H1 (cell line): Measurements from ENCODE around the gene CLTCL1. TPM values are rescaled to one million over a fixed set of nuclear protein-coding genes. Genes with fewer than 3 reads are reported as not detected.

Experiments
- CTCF ChIA-PET: fragments of 300-600 bp; sonication (Branson Sonifier 250); formaldehyde crosslinking; loops from one replicate; lab custom pipeline; 2021; ENCODE audit not compliant: partially characterized antibody; lab: Charles Lee
- POLR2A ChIA-PET: fragments of 300-600 bp; sonication (Branson Sonifier 250); formaldehyde crosslinking; loops from one replicate; lab custom pipeline; 2021; ENCODE audit warnings: inconsistent platforms; ENCODE audit not compliant: partially characterized antibody; lab: Charles Lee
- DNase-seq, 2 experiments: peaks; one replicate each; pipeline versions ENCODE4 v3.0.0 to v3.0.0-alpha.2; 2010 to 2022; ENCODE audit warnings: low spot score in 2 of 2, low read depth in 1 of 2, mixed read lengths in 1 of 2
- FAIRE-seq: peaks from 2 replicates; lab custom pipeline; 2011; peaks lifted over from hg19 to GRCh38; lab: Jason Lieb, UNC
- H2AFZ ChIP-seq: 2 replicates; pipeline ENCODE4 v1.8.1; 2012; ENCODE audit warnings: low read length, inconsistent platforms
- H2AK5ac ChIP-seq: 2 replicates; pipeline ENCODE4 v1.6.1; 2013; ENCODE audit warnings: low read depth, low read length
- H2BK120ac ChIP-seq: replicated peaks from 2 replicates; pipeline ENCODE3; 2013; ENCODE audit warnings: low read depth, low read length, inconsistent platforms
- H2BK12ac ChIP-seq: 2 replicates; pipeline ENCODE4 v1.6.1; 2013; ENCODE audit warnings: low read depth, low read length
- H2BK15ac ChIP-seq: 2 replicates; pipeline ENCODE4 v1.6.1; 2013; ENCODE audit warnings: low read length
- H2BK20ac ChIP-seq: 2 replicates; pipeline ENCODE4 v1.6.1; 2013; ENCODE audit warnings: low read length
- H2BK5ac ChIP-seq: 2 replicates; pipeline ENCODE4 v1.6.1; 2013; ENCODE audit warnings: low read depth, low read length
- H3K14ac ChIP-seq: 2 replicates; pipeline ENCODE4 v1.6.1; 2013; ENCODE audit warnings: inconsistent platforms; ENCODE audit not compliant: insufficient read length
- H3K18ac ChIP-seq: 2 replicates; pipeline ENCODE4 v1.6.1; 2013; ENCODE audit warnings: low read length; ENCODE audit errors: extremely low read depth
- H3K23ac ChIP-seq: 2 replicates; pipeline ENCODE4 v1.6.1; 2013; ENCODE audit warnings: inconsistent platforms; ENCODE audit not compliant: insufficient read length
- H3K23me2 ChIP-seq: 2 replicates; pipeline ENCODE4 v1.6.1; 2013; ENCODE audit warnings: low read depth, low read length
- H3K27ac ChIP-seq: 2 replicates; pipeline ENCODE4 v1.6.1; 2011; ENCODE audit warnings: low read depth, low read length, inconsistent platforms
- H3K27me3 ChIP-seq, 4 experiments: replicated peaks in 1 of 4; 1 replicate in 1 of 4; 2 replicates in 3 of 4; pipeline versions ENCODE4 v1.6.1 to v1.8.1; 2011 to 2013; ENCODE audit warnings: low read length in 3 of 4, mild to moderate bottlenecking in 3 of 4, inconsistent platforms in 2 of 4, mixed read lengths in 2 of 4, moderate library complexity in 1 of 4; ENCODE audit not compliant: control insufficient read depth in 3 of 4, insufficient read depth in 3 of 4; ENCODE audit errors: extremely low read depth in 1 of 4
- H3K36me3 ChIP-seq, 4 experiments: 2 replicates each; pipeline versions ENCODE4 v1.6.1 to v1.8.1; 2011 to 2013; ENCODE audit warnings: mild to moderate bottlenecking in 4 of 4, low read length in 3 of 4, moderate library complexity in 2 of 4, control low read depth in 1 of 4, inconsistent platforms in 1 of 4; ENCODE audit not compliant: insufficient read depth in 4 of 4, control insufficient read depth in 2 of 4
- H3K4ac ChIP-seq: replicated peaks from 2 replicates; pipeline ENCODE3; 2013; ENCODE audit warnings: low read length, low read depth, mixed read lengths, inconsistent platforms; ENCODE audit not compliant: insufficient read length
- H3K4me1 ChIP-seq, 4 experiments: replicated peaks in 1 of 4; 1 replicate in 1 of 4; 2 replicates in 3 of 4; pipeline versions ENCODE4 v1.6.1 to v1.8.1; 2011 to 2013; ENCODE audit warnings: low read length in 3 of 4, inconsistent platforms in 2 of 4, mixed read lengths in 1 of 4; ENCODE audit not compliant: insufficient read depth in 4 of 4, control insufficient read depth in 3 of 4
- H3K4me2 ChIP-seq, 2 experiments: 2 replicates each; pipeline versions ENCODE4 v1.6.1 to v1.8.1; 2011 to 2013; ENCODE audit warnings: low read depth in 2 of 2, low read length in 2 of 2, control low read depth in 1 of 2, inconsistent platforms in 1 of 2, mild to moderate bottlenecking in 1 of 2; ENCODE audit not compliant: insufficient read depth in 1 of 2
- H3K4me3 ChIP-seq, 4 experiments: fragments of 200-600, 300-600 bp in 1 of 4; sonication (generic), shearing (Covaris generic), sonication (Bioruptor Twin) in 1 of 4; 2 replicates each; pipeline versions ENCODE4 v1.5.1 to v1.8.1; 2011 to 2016; ENCODE audit warnings: low read length in 4 of 4, low read depth in 3 of 4, control low read depth in 2 of 4, inconsistent platforms in 2 of 4, mild to moderate bottlenecking in 2 of 4, mixed read lengths in 1 of 4, moderate library complexity in 1 of 4; ENCODE audit not compliant: insufficient read depth in 2 of 4; ENCODE audit errors: extremely low read depth in 1 of 4
- H3K56ac ChIP-seq: replicated peaks from 2 replicates; pipeline ENCODE3; 2013; ENCODE audit warnings: low read depth, mild to moderate bottlenecking, mixed read lengths, low read length, inconsistent platforms; ENCODE audit not compliant: insufficient read length
- H3K79me1 ChIP-seq: 2 replicates; pipeline ENCODE4 v1.6.1; 2013; ENCODE audit warnings: low read depth, low read length, control low read depth
- H3K79me2 ChIP-seq, 2 experiments: 2 replicates each; pipeline versions ENCODE4 v1.6.1 to v1.8.1; 2012 to 2013; ENCODE audit warnings: low read length in 2 of 2, mild to moderate bottlenecking in 2 of 2, inconsistent platforms in 1 of 2; ENCODE audit not compliant: insufficient read depth in 2 of 2, control insufficient read depth in 1 of 2
- H3K9ac ChIP-seq, 4 experiments: replicated peaks in 1 of 4; 1 replicate in 1 of 4; 2 replicates in 3 of 4; pipeline versions ENCODE4 v1.6.1 to v1.8.1; 2011 to 2013; ENCODE audit warnings: low read depth in 3 of 4, low read length in 3 of 4, control low read depth in 2 of 4, mild to moderate bottlenecking in 2 of 4, moderate library complexity in 2 of 4, inconsistent platforms in 1 of 4; ENCODE audit errors: extremely low read depth in 1 of 4
- H3K9me3 ChIP-seq, 2 experiments: 2 replicates each; pipeline versions ENCODE4 v1.6.1 to v1.8.1; 2012 to 2013; ENCODE audit warnings: mild to moderate bottlenecking in 2 of 2, moderate library complexity in 2 of 2, control low read depth in 1 of 2, inconsistent platforms in 1 of 2, low read depth in 1 of 2, low read length in 1 of 2, mixed read lengths in 1 of 2; ENCODE audit not compliant: insufficient read depth in 2 of 2
- H4K20me1 ChIP-seq, 2 experiments: replicated peaks in 1 of 2; 2 replicates each; pipeline versions ENCODE3 to v1.8.1; 2011 to 2013; ENCODE audit warnings: inconsistent platforms in 2 of 2, low read length in 2 of 2, mild to moderate bottlenecking in 1 of 2; ENCODE audit not compliant: insufficient read depth in 2 of 2, control insufficient read depth in 1 of 2
- H4K5ac ChIP-seq: 2 replicates; pipeline ENCODE4 v1.6.1; 2013; ENCODE audit warnings: low read length, low read depth, mixed read lengths, inconsistent platforms; ENCODE audit not compliant: insufficient read length
- H4K8ac ChIP-seq: 2 replicates; pipeline ENCODE4 v1.8.0; 2013; ENCODE audit warnings: mild to moderate bottlenecking, moderate library complexity, low read length, inconsistent platforms; ENCODE audit not compliant: insufficient read depth; ENCODE audit errors: extremely low read depth
- H4K91ac ChIP-seq: replicated peaks from 2 replicates; pipeline ENCODE3; 2013; ENCODE audit warnings: low read length, mixed read lengths, inconsistent platforms; ENCODE audit not compliant: insufficient read length
- ASH2L ChIP-seq: fragments of 200-600, 300-600 bp; sonication (generic); IDR thresholded peaks from one replicate; pipeline ENCODE4 v1.7.1; 2017; ENCODE audit warnings: low read length
- HDAC2 ChIP-seq, 2 experiments: fragments of 300-600 bp in 1 of 2; sonication (generic) in 1 of 2; IDR thresholded peaks; 2 replicates each; pipeline ENCODE4 v1.6.1; 2011 to 2012; ENCODE audit warnings: low read depth in 2 of 2, low read length in 2 of 2, mild to moderate bottlenecking in 2 of 2, moderate library complexity in 2 of 2, borderline replicate concordance in 1 of 2, inconsistent platforms in 1 of 2
- POLR2A ChIP-seq, 2 experiments: IDR thresholded peaks; 1 replicate in 1 of 2; 2 replicates in 1 of 2; pipeline ENCODE4 v1.6.1; 2011; ENCODE audit warnings: low read depth in 2 of 2, low read length in 2 of 2, mild to moderate bottlenecking in 2 of 2; ENCODE audit errors: control extremely low read depth in 1 of 2
- SIN3A ChIP-seq, 2 experiments: IDR thresholded peaks in 1 of 2; conservative IDR thresholded peaks in 1 of 2; 2 replicates each; pipeline ENCODE4 v1.6.1; 2011 to 2012; ENCODE audit warnings: low read length in 2 of 2, improper control_type of control experiment in 1 of 2, low read depth in 1 of 2, mild to moderate bottlenecking in 1 of 2
- SP4 ChIP-seq: IDR thresholded peaks from 2 replicates; pipeline ENCODE4 v1.6.1; 2012; ENCODE audit warnings: low read length, inconsistent platforms
- SUZ12 ChIP-seq: fragments of 200-600 bp; sonication (generic); IDR thresholded peaks from 2 replicates; pipeline ENCODE4 v1.6.1; 2012; ENCODE audit warnings: mild to moderate bottlenecking, inconsistent platforms, low read length, moderate library complexity, mixed read lengths
- TAF7 ChIP-seq: optimal IDR thresholded peaks from 2 replicates; pipeline ENCODE3; 2011; ENCODE audit warnings: low read depth, mild to moderate bottlenecking, inconsistent platforms, low read length, moderate library complexity, borderline replicate concordance
- TCF12 ChIP-seq: IDR thresholded peaks from 2 replicates; pipeline ENCODE4 v1.6.1; 2011; ENCODE audit warnings: low read depth, mild to moderate bottlenecking, low read length
- TEAD4 ChIP-seq: IDR thresholded peaks from 2 replicates; pipeline ENCODE4 v1.6.1; 2012; ENCODE audit warnings: low read depth, low read length, inconsistent platforms, mixed read lengths
- WGBS, 2 experiments: shearing (Covaris generic) in 1 of 2; methylation state at CpG; one replicate each; pipeline versions ENCODE4 v1.1.6 to v1.1.7; 2013 to 2015; ENCODE audit warnings: low lambda C conversion rate in 2 of 2, mixed read lengths in 2 of 2, inconsistent platforms in 1 of 2, low coverage in 1 of 2, missing lambda C conversion rate in 1 of 2; ENCODE audit not compliant: insufficient replicate concordance in 2 of 2, insufficient coverage in 1 of 2, insufficient read length in 1 of 2; ENCODE audit errors: extremely low coverage in 1 of 2, missing lambda C conversion rate in 1 of 2; 5-methylcytosine and 5-hydroxymethylcytosine counted together
- polyA plus RNA-seq, 7 experiments: library from polyadenylated mRNA; depleted of rRNA in 3 of 7; stranded (reverse) in 5 of 7; unstranded in 2 of 7; fragments of >200 nt in 5 of 7; fragments of 200-250 nt in 2 of 7; gene quantifications; 1 replicate in 5 of 7; 2 replicates in 1 of 7; 4 replicates in 1 of 7; pipeline versions ENCODE4 v1.2.1 to v1.2.3, GENCODE V29; 2011 to 2013; ENCODE audit warnings: missing spikeins in 2 of 7, mixed read lengths in 2 of 7
- total RNA-seq: library from RNA; stranded (reverse); fragmentation: NEBNext Ultra II Directional; extraction: Animal tissue kit (Norgen Biotek cat#: 25700); gene quantifications from 2 replicates; pipeline ENCODE4 v1.2.1, GENCODE V29; 2021

CLTCL1 gene
- total and polyA plus RNA-seq, 2 of the 8 experiments (the other 6 are each of a cell fraction or from before 2014, with no cell fraction given), result 12.4 to 17.0 TPM

GRCh38 chr22:19134176-19134831 lies 157.2 kb downstream of the CLTCL1 start:
- H4K5ac ChIP-seq, result no peak overlapping the region
- no peak overlapping the region for H4K91ac ChIP-seq
- 0 out of 7 replicates have a peak, but pooled peaks cover 0 to 2% (median under 1%) of the 10 kb centered on the region in 4 experiments for H3K27me3 ChIP-seq
- no peak overlapping the region for H2AFZ ChIP-seq
- no peak for DNase-seq
- H3K4me2 ChIP-seq, result no peak overlapping the region
- FAIRE-seq, result no peak
- TF ChIP-seq SUZ12 (no peak), TEAD4 (no peak), TAF7 (no peak), ASH2L (no peak), SIN3A (conservative IDR thresholded peaks at IDR 0.05 in 1 of 2, IDR thresholded peaks at IDR 0.05 in 1 of 2; ENCODE audit: low read depth in 1 of 2, low read length in 2 of 2) (no peak), SP4 (no peak), POLR2A (IDR thresholded peaks at IDR 0.05; ENCODE audit: control extremely low read depth in 1 of 2, low read depth in 2 of 2, low read length in 2 of 2) (no peak), HDAC2 (IDR thresholded peaks at IDR 0.05; ENCODE audit: borderline replicate concordance in 1 of 2, low read depth in 2 of 2, low read length in 2 of 2) (no peak), TCF12 (no peak)
- no peak overlapping the region for H2BK12ac ChIP-seq
- H3K23ac ChIP-seq, result no peak overlapping the region
- no peaks in the 10 kb centered on the region for H3K79me1 ChIP-seq
- no peak overlapping the region for H2BK120ac ChIP-seq
- no peak overlapping the region for H2BK20ac ChIP-seq
- no peak overlapping the region for H3K4ac ChIP-seq
- no peaks in the 10 kb centered on the region for H3K79me2 ChIP-seq
- H3K36me3 ChIP-seq, result peaks cover 6 to 26% (median 13%) of the 10 kb centered on the region in 4 experiments; a peak in 6 of 8 replicates
- no peak overlapping the region for H3K9ac ChIP-seq
- H3K4me1 ChIP-seq, result no peaks in the 10 kb centered on the region
- POLR2A ChIA-PET, result interaction anchor here (0.6 to 5.3 kb wide), 4 partner anchors 9 to 1469 kb away, joined by 3 to 24 read pairs (median 9); partner anchors contain the start of genes DGCR2 and ESS2
- no peak overlapping the region for H2AK5ac ChIP-seq
- H4K20me1 ChIP-seq, result peaks cover 6% of the 10 kb centered on the region in 2 experiments
- H2BK5ac ChIP-seq, result no peak overlapping the region
- CTCF ChIA-PET, result interaction anchor here (0.6 to 1.7 kb wide), 6 partner anchors 10 to 151 kb away, joined by 3 to 7 read pairs (median 3); partner anchors contain the start of gene ESS2
- H3K27ac ChIP-seq, result no peak overlapping the region
- no peak overlapping the region for H4K8ac ChIP-seq
- WGBS, 2 experiments, result 91% methylated on average over 20 of the region's 21 CpGs; no CpG with 5 or more reads in 1 of the 2 experiments
- H3K14ac ChIP-seq, result no peak overlapping the region
- no peaks in the 10 kb centered on the region for H3K9me3 ChIP-seq
- H3K18ac ChIP-seq, result no peak overlapping the region
- H2BK15ac ChIP-seq, result no peak overlapping the region
- H3K4me3 ChIP-seq, result no peak overlapping the region
- no peaks in the 10 kb centered on the region for H3K23me2 ChIP-seq
- no peak overlapping the region for H3K56ac ChIP-seq
